K562 (cell line): Measurements from ENCODE around the gene SARS2. TPM values are rescaled to one million over a fixed set of nuclear protein-coding genes. Genes with fewer than 3 reads are reported as not detected.

Experiments
- ATAC-seq: fragments of 200-7000 bp; cut with Tn5 transposase; 3 replicates; pipeline ENCODE4 v1.9.1; 2020; ENCODE audit warnings: moderate library complexity
- BruUV-seq: library from RNA; stranded (reverse); fragments of 400-500 nt; replicated peaks from 2 replicates; lab custom pipeline; 2021; lab: Mats Ljungman, UMichigan
- CTCF ChIA-PET: fragments of 300-600 bp; formaldehyde crosslinking; extraction: SDS; loops from one replicate; lab custom pipeline; 2021; ENCODE audit warnings: low intra/inter-chr PET ratio; lab: Yijun Ruan, JAX
- POLR2A ChIA-PET: fragments of 300-600, 350-650 bp; sonication (Branson Sonifier 250); formaldehyde crosslinking; extraction: SDS; loops from one replicate; lab custom pipeline; 2021; ENCODE audit warnings: antibody characterized with exemption, inconsistent platforms; lab: Yijun Ruan, JAX
- DNase-seq, 4 experiments: peaks; one replicate each; pipeline versions ENCODE4 v3.0.0 to v3.0.0-alpha.2; 2011 to 2018; ENCODE audit warnings: low spot score in 3 of 4, mixed read lengths in 3 of 4; ENCODE audit errors: extremely low read depth in 1 of 4
- FAIRE-seq: peaks from 2 replicates; lab custom pipeline; 2011; peaks lifted over from hg19 to GRCh38; lab: Jason Lieb, UNC
- H2AFZ ChIP-seq: 2 replicates; pipeline ENCODE4 v1.6.0; 2011; ENCODE audit warnings: low read depth, low read length, control low read depth, inconsistent platforms
- H3K27ac ChIP-seq: fragments of 200-600 bp; 3 replicates; pipeline ENCODE4 v1.8.0; 2011; ENCODE audit warnings: low read depth, mild to moderate bottlenecking, control low read depth, inconsistent platforms, low read length, moderate library complexity, mixed read lengths; ENCODE audit errors: extremely low read depth
- H3K27me3 ChIP-seq, 2 experiments: fragments of 300-600 bp in 1 of 2; 2 replicates in 1 of 2; 3 replicates in 1 of 2; pipeline versions ENCODE4 v1.6.0 to v1.8.0; 2011; ENCODE audit warnings: inconsistent platforms in 2 of 2, low read length in 2 of 2, mild to moderate bottlenecking in 1 of 2, mixed read lengths in 1 of 2, moderate library complexity in 1 of 2; ENCODE audit not compliant: control insufficient read depth in 2 of 2, insufficient read depth in 2 of 2
- H3K36me3 ChIP-seq: fragments of 300-600 bp; 3 replicates; pipeline ENCODE4 v1.8.0; 2011; ENCODE audit warnings: mild to moderate bottlenecking, low read length, inconsistent platforms; ENCODE audit not compliant: control insufficient read depth, insufficient read depth
- H3K4me1 ChIP-seq, 2 experiments: fragments of 200-600 bp in 1 of 2; replicated peaks in 1 of 2; 2 replicates in 1 of 2; 3 replicates in 1 of 2; pipeline versions ENCODE4 v1.5.1 to v1.8.0; 2011; ENCODE audit warnings: inconsistent platforms in 2 of 2, low read length in 2 of 2, mild to moderate bottlenecking in 1 of 2, mixed read lengths in 1 of 2, moderate library complexity in 1 of 2; ENCODE audit not compliant: control insufficient read depth in 2 of 2, insufficient read depth in 2 of 2
- H3K4me2 ChIP-seq: 2 replicates; pipeline ENCODE4 v1.6.1; 2011; ENCODE audit warnings: low read length, control low read depth, inconsistent platforms, mixed read lengths; ENCODE audit not compliant: insufficient read depth
- H3K4me3 ChIP-seq: fragments of 200-600 bp; sonication (generic), shearing (Covaris generic); 2 replicates; pipeline ENCODE4 v1.5.1; 2016; ENCODE audit warnings: control low read depth, inconsistent platforms
- H3K79me2 ChIP-seq: fragments of 200-600 bp; 3 replicates; pipeline ENCODE4 v1.8.0; 2011; ENCODE audit warnings: low read length, inconsistent platforms; ENCODE audit not compliant: control insufficient read depth, insufficient read depth
- H3K9ac ChIP-seq, 2 experiments: 2 replicates each; pipeline versions ENCODE4 v1.6.0 to v1.6.1; 2011; ENCODE audit warnings: low read depth in 2 of 2, low read length in 2 of 2, control low read depth in 1 of 2, inconsistent platforms in 1 of 2, mild to moderate bottlenecking in 1 of 2, mixed read lengths in 1 of 2; ENCODE audit not compliant: insufficient read depth in 1 of 2
- H3K9me1 ChIP-seq: one replicate; pipeline ENCODE4 v1.6.0; 2011; ENCODE audit warnings: inconsistent platforms, mild to moderate bottlenecking, low read length, moderate library complexity; ENCODE audit not compliant: control insufficient read depth, insufficient read depth
- H3K9me3 ChIP-seq: replicated peaks from 2 replicates; pipeline ENCODE4 v1.5.1; 2011; ENCODE audit warnings: low read depth, low read length, inconsistent platforms; ENCODE audit not compliant: control insufficient read depth, insufficient read depth
- H4K20me1 ChIP-seq: replicated peaks from 2 replicates; pipeline ENCODE4 v1.6.1; 2011; ENCODE audit warnings: low read length, inconsistent platforms, mixed read lengths; ENCODE audit not compliant: control insufficient read depth, insufficient read depth
- BACH1 ChIP-seq: fragments of 200-800 bp; sonication (Bioruptor generic); IDR thresholded peaks from 2 replicates; pipeline ENCODE4 v1.6.1; 2016; ENCODE audit warnings: missing genetic modification characterization, missing compliant biosample characterization
- CHCHD3 ChIP-seq: fragments of 250-450 bp; sonication (Bioruptor Pico); IDR thresholded peaks from 2 replicates; pipeline ENCODE4 v2.1.2; 2022; ENCODE audit warnings: mild to moderate bottlenecking
- FOS ChIP-seq: IDR thresholded peaks from 3 replicates; pipeline ENCODE4 v1.6.1; 2011; ENCODE audit not compliant: insufficient read length; ENCODE audit errors: extremely low read depth
- FOXP1 ChIP-seq: sonication (generic); formaldehyde crosslinking; IDR thresholded peaks from 2 replicates; pipeline ENCODE4 v1.8.0; 2022; ENCODE audit warnings: mild to moderate bottlenecking, missing genetic modification reagents
- POLR2G ChIP-seq: fragments of 200-400 bp; formaldehyde crosslinking; IDR thresholded peaks from 2 replicates; pipeline ENCODE4 v1.6.1; 2017; ENCODE audit warnings: low read depth, mild to moderate bottlenecking, antibody characterized with exemption, low read length, moderate library complexity
- RAD21 ChIP-seq, 2 experiments: fragments of 250-450 bp in 1 of 2; fragments of 450-650 bp in 1 of 2; sonication (Bioruptor Pico) in 1 of 2; formaldehyde crosslinking in 1 of 2; IDR thresholded peaks in 1 of 2; conservative IDR thresholded peaks in 1 of 2; 2 replicates each; pipeline versions ENCODE4 v1.4.0 to v1.8.0; 2020 to 2022; ENCODE audit warnings: mild to moderate bottlenecking in 2 of 2, moderate library complexity in 1 of 2
- RBFOX2 ChIP-seq: fragments of 200-400 bp; formaldehyde crosslinking; IDR thresholded peaks from 2 replicates; pipeline ENCODE4 v1.6.1; 2017; ENCODE audit warnings: low read depth, mild to moderate bottlenecking, low read length, moderate library complexity
- RNF2 ChIP-seq: sonication (generic); IDR thresholded peaks from 2 replicates; pipeline ENCODE4 v1.6.1; 2016
- TAF1 ChIP-seq: IDR thresholded peaks from 2 replicates; pipeline ENCODE4 v1.6.1; 2011; ENCODE audit warnings: mild to moderate bottlenecking, low read length, moderate library complexity; ENCODE audit not compliant: insufficient read depth, control insufficient read depth, severe bottlenecking; ENCODE audit errors: extremely low read depth
- ZKSCAN1 ChIP-seq: fragments of 150-350 bp; IDR thresholded peaks from 2 replicates; pipeline ENCODE4 v1.6.1; 2016; ENCODE audit warnings: low read depth, low read length
- ZNF431 ChIP-seq: sonication (generic); formaldehyde crosslinking; IDR thresholded peaks from 2 replicates; pipeline ENCODE4 v1.8.0; 2022; ENCODE audit warnings: mild to moderate bottlenecking, missing genetic modification reagents
- ZNF668 ChIP-seq: fragments of 250-450 bp; sonication (Bioruptor Pico); IDR thresholded peaks from 2 replicates; pipeline ENCODE4 v1.8.0; 2022; ENCODE audit warnings: mild to moderate bottlenecking, inconsistent platforms
- WGBS: fragments of 100-300 bp; shearing (Covaris generic); methylation state at CpG from one replicate; pipeline ENCODE4 v1.1.6; 2016; ENCODE audit warnings: low coverage, mixed read lengths; ENCODE audit not compliant: insufficient coverage; ENCODE audit errors: missing lambda C conversion rate; 5-methylcytosine and 5-hydroxymethylcytosine counted together
- in situ Hi-C: fragments of 300-500 bp; cut with MboI; formaldehyde crosslinking; loops from 4 replicates; pipeline ENCODE4 v1.15.0; 2018; ENCODE audit warnings: inconsistent platforms, mixed read lengths
- intact Hi-C: fragments of 100-400 bp; cut with micrococcal nuclease; formaldehyde crosslinking; loops from 2 replicates; pipeline ENCODE4 v1.14.2; 2022
- polyA plus RNA-seq, 8 experiments: library from polyadenylated mRNA; depleted of rRNA in 4 of 8; stranded (reverse) in 5 of 8; unstranded in 3 of 8; fragments of >200 nt; fragmentation: Nextera tagmentation in 2 of 8; fragmentation: Illumina TruSeq in 1 of 8; extraction: Ambion mirVana in 2 of 8; extraction: Trizol in 1 of 8; gene quantifications; 2 replicates each; pipeline versions ENCODE4 v1.2.1 to v1.2.3, GENCODE V29; 2011 to 2014; ENCODE audit warnings: inconsistent platforms in 1 of 8, missing spikeins in 1 of 8
- total RNA-seq, 7 experiments: library from RNA; depleted of rRNA in 6 of 7; stranded (reverse); fragments of >200 nt in 6 of 7; fragmentation: Illumina TruSeq in 2 of 7; extraction: Trizol in 2 of 7; gene quantifications; 2 replicates each; pipeline versions ENCODE4 v1.2.1 to v1.2.3, GENCODE V29; 2011 to 2021; ENCODE audit warnings: low replicate concordance in 1 of 7
- TF ChIP-seq, protein P1 (sequence below): IDR thresholded peaks from 3 replicates; pipeline ENCODE4 v1.6.1; 2011; ENCODE audit warnings: borderline replicate concordance, mild to moderate bottlenecking; ENCODE audit not compliant: insufficient read length, insufficient read depth
- TF ChIP-seq, protein P2 (sequence below): fragments of 450-650 bp; formaldehyde crosslinking; IDR thresholded peaks from 2 replicates; pipeline ENCODE4 v1.4.0; 2022; ENCODE audit warnings: missing genetic modification characterization

SARS2 gene
- total and polyA plus RNA-seq, 9 of the 15 experiments (the other 6 are each of a cell fraction or from before 2014, with no cell fraction given) = 3.1 to 59.1 (median 31.7) TPM

DNA sequence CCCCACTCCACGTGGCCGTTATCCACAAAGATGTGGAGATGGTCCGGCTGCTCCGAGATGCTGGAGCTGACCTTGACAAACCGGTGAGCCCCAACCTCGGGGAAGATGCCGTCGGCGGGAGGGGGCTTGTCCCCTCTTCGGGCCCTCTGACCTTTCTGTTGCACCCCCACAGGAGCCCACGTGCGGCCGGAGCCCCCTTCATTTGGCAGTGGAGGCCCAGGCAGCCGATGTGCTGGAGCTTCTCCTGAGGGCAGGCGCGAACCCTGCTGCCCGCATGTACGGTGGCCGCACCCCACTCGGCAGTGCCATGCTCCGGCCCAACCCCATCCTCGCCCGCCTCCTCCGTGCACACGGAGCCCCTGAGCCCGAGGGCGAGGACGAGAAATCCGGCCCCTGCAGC lies 23.3 kb downstream of the SARS2 start:
- Histone ChIP-seq H3K9me3 (no peaks in the 10 kb centered on the region), H4K20me1 (no peaks in the 10 kb centered on the region), H3K4me3 (no peak overlapping the region), H3K79me2 (no peaks in the 10 kb centered on the region), H2AFZ (no peak overlapping the region), H3K9me1 (no peaks in the 10 kb centered on the region), H3K9ac (no peak overlapping the region), H3K27me3 (no peaks in the 10 kb centered on the region), H3K4me2 (no peak overlapping the region), H3K4me1 (peaks cover 0 to 32% of the 10 kb centered on the region in 2 experiments; a peak in 3 of 5 replicates), H3K36me3 (peaks cover 31% of the 10 kb centered on the region; the same call in 1 of the 3 replicates), H3K27ac (no peak overlapping the region)
- intact Hi-C loops (no loop called here), in situ Hi-C loops (no loop called here)
- WGBS = 92% methylated on average over 14 of the region's 29 CpGs
- no peak for FAIRE-seq
- POLR2A ChIA-PET = interaction anchor here (0.9 kb wide), 1 partner anchor 23 kb away, joined by 3 read pairs; no protein-coding TSS in a partner anchor
- ATAC-seq = no peak
- DNase-seq = no peak
- CTCF ChIA-PET = no interaction called here
- TF ChIP-seq RBFOX2 (peak; percentile 53), POLR2G (0 out of 2 replicates have a peak, but pooled peaks have one; percentile 40), RAD21 (CRISPR knock-in tag; conservative IDR thresholded peaks at IDR 0.05 in 1 of 2, IDR thresholded peaks at IDR 0.05 in 1 of 2) (no peak), BACH1 (tag) (no peak)
- no TSS peak for BruUV-seq

DNA sequence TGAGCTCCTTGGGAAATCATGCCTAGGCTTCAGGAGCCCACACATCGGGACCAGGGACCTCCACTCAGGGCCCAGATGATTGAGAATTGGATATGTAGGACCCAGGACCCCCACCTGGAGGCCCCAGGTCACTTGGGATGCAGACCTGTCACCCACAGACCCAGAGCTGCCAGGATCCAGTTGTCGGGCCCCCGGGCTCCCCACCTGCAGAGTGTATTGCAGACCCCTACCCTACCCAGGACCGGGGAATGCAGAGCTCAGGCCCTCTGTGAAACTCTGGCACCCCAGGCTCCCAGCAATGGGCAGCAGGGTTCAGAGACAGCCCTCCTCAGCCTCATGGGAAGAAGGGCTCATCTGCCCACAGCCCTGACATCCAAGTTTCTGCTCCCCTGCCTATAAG lies 24.9 kb downstream of the SARS2 start:
- no peak for ATAC-seq
- in situ Hi-C loops (no loop called here), intact Hi-C loops (no loop called here)
- no peaks in the 10 kb centered on the region for H4K20me1 ChIP-seq
- POLR2A ChIA-PET = interaction anchor here (0.8 kb wide), 1 partner anchor 10 kb away, joined by 3 read pairs; no protein-coding TSS in a partner anchor
- no peak for DNase-seq
- H3K4me3 ChIP-seq = no peak overlapping the region
- H3K9me1 ChIP-seq = no peaks in the 10 kb centered on the region
- H3K27me3 ChIP-seq = no peaks in the 10 kb centered on the region
- no peaks in the 10 kb centered on the region for H3K9me3 ChIP-seq
- FAIRE-seq = no peak
- CTCF ChIA-PET = no interaction called here
- BruUV-seq = no TSS peak
- H3K27ac ChIP-seq = no peak overlapping the region
- no peak overlapping the region for H3K4me2 ChIP-seq
- H3K4me1 ChIP-seq = peaks cover 0 to 19% of the 10 kb centered on the region in 2 experiments; a peak in 3 of 5 replicates
- peaks cover 12% of the 10 kb centered on the region for H3K79me2 ChIP-seq
- H3K9ac ChIP-seq = no peak overlapping the region; a peak in 1 of 4 replicates
- WGBS = 85% methylated on average over 4 of the region's 4 CpGs
- peaks cover 31% of the 10 kb centered on the region; the same call in 1 of the 3 replicates for H3K36me3 ChIP-seq
- H2AFZ ChIP-seq = no peak overlapping the region
- TF ChIP-seq FOS (no peak), RNF2 (no peak), ZKSCAN1 (no peak), ZNF431 (no peak), FOXP1 (no peak), CHCHD3 (CRISPR knock-in tag) (no peak), ZNF668 (CRISPR knock-in tag) (no peak), TAF1 (no peak)
- TF ChIP-seq, protein P1, sequence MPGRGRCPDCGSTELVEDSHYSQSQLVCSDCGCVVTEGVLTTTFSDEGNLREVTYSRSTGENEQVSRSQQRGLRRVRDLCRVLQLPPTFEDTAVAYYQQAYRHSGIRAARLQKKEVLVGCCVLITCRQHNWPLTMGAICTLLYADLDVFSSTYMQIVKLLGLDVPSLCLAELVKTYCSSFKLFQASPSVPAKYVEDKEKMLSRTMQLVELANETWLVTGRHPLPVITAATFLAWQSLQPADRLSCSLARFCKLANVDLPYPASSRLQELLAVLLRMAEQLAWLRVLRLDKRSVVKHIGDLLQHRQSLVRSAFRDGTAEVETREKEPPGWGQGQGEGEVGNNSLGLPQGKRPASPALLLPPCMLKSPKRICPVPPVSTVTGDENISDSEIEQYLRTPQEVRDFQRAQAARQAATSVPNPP = no peak
- TF ChIP-seq, protein P2, sequence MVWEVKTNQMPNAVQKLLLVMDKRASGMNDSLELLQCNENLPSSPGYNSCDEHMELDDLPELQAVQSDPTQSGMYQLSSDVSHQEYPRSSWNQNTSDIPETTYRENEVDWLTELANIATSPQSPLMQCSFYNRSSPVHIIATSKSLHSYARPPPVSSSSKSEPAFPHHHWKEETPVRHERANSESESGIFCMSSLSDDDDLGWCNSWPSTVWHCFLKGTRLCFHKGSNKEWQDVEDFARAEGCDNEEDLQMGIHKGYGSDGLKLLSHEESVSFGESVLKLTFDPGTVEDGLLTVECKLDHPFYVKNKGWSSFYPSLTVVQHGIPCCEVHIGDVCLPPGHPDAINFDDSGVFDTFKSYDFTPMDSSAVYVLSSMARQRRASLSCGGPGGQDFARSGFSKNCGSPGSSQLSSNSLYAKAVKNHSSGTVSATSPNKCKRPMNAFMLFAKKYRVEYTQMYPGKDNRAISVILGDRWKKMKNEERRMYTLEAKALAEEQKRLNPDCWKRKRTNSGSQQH (CRISPR knock-in tag) = no peak
